ENCODE data around the gene EGR2. TPM values are rescaled to one million over a fixed set of nuclear protein-coding genes. Genes with fewer than 3 reads are reported as not detected.

The EGR2 gene
- total RNA-seq, 4 donors from 2014 or later = 0.78 to 14.6 (median 2.9) TPM

GRCh38 chr10:62819141-62819920, 3.2 kb upstream of the EGR2 start:
- no peak overlapping the region for H3K27ac ChIP-seq
- H3K9me3 ChIP-seq = no peaks in the 10 kb centered on the region
- intact Hi-C loops (cut with DNase I) = loop anchor here (10.0 kb wide), 2 partner anchors 205 to 265 kb away; no protein-coding TSS in a partner anchor
- 37 to 47% methylated on average over 13 to 17 of the region's 19 CpGs for WGBS, 2 donors
- H3K4me1 ChIP-seq = peaks cover 33 to 34% of the 10 kb centered on the region in 2 donors
- H3K27me3 ChIP-seq = no peaks in the 10 kb centered on the region
- peak; percentile 25 to 33 for DNase-seq
- no peaks in the 10 kb centered on the region for H3K36me3 ChIP-seq
- no peak for TF ChIP-seq POLR2A (IDR thresholded peaks at IDR 0.05)
- no peak for TF ChIP-seq CTCF (IDR thresholded peaks at IDR 0.05)
- H3K4me3 ChIP-seq (replicated peaks in 1 of 3) = peak overlapping the region in 1 of 3 donors; percentile 79

GRCh38 chr10:62818426-62819011, 2.4 kb upstream of the EGR2 start:
- TF ChIP-seq POLR2A (IDR thresholded peaks at IDR 0.05) (no peak), CTCF (IDR thresholded peaks at IDR 0.05) (peak in 3 of 6 experiments; percentile 10 to 29 (median 25))
- intact Hi-C loops (cut with DNase I) = loop anchor here (10.0 kb wide), 2 partner anchors 204 to 266 kb away; no protein-coding TSS in a partner anchor
- no peaks in the 10 kb centered on the region for H3K27me3 ChIP-seq
- peak overlapping the region in 1 of 3 donors; percentile 79 for H3K4me3 ChIP-seq (replicated peaks in 1 of 3)
- WGBS, 2 donors = 8 to 9% methylated on average over 20 to 44 of the region's 65 CpGs
- peak overlapping the region in 2 of 3 donors; percentile 72 to 97 for H3K27ac ChIP-seq
- H3K9me3 ChIP-seq = no peaks in the 10 kb centered on the region
- H3K4me1 ChIP-seq = peaks cover 33 to 36% of the 10 kb centered on the region in 2 donors
- no peaks in the 10 kb centered on the region for H3K36me3 ChIP-seq
- DNase-seq = peak; percentile 65 to 76

- peaks cover 33 to 36% of the 10 kb centered on the region in 2 donors for H3K4me1 ChIP-seq
- no peaks in the 10 kb centered on the region for H3K27me3 ChIP-seq
- DNase-seq = peak; percentile 81 to 86
- no peaks in the 10 kb centered on the region for H3K9me3 ChIP-seq
- H3K36me3 ChIP-seq = no peaks in the 10 kb centered on the region
- TF ChIP-seq CTCF (IDR thresholded peaks at IDR 0.05) (peak; percentile 51 to 95 (median 88)), POLR2A (IDR thresholded peaks at IDR 0.05) (peak in 1 of 2 donors; percentile 39)
- peak overlapping the region; percentile 72 to 97 (median 90) for H3K27ac ChIP-seq
- H3K4me3 ChIP-seq (replicated peaks in 1 of 3) = peak overlapping the region; percentile 10 to 79 (median 75)
- WGBS, 2 donors = 1 to 2% methylated on average over 22 to 36 of the region's 51 CpGs
- intact Hi-C loops (cut with DNase I) = loop anchor here (10.0 kb wide), 2 partner anchors 203 to 267 kb away; no protein-coding TSS in a partner anchor
Observed at GRCh38 chr10:62817766-62818425, 1.7 kb upstream of the EGR2 start.

GRCh38 chr10:62817121-62817765, 1.1 kb upstream of the EGR2 start:
- peak; percentile 67 to 73 for DNase-seq
- no peaks in the 10 kb centered on the region for H3K36me3 ChIP-seq
- intact Hi-C loops (cut with DNase I) = loop anchor here (10.0 kb wide), 2 partner anchors 202 to 268 kb away; no protein-coding TSS in a partner anchor
- 0 to 1% methylated on average over 43 to 49 of the region's 49 CpGs for WGBS, 2 donors
- H3K4me3 ChIP-seq (replicated peaks in 1 of 3) = peak overlapping the region; percentile 10 to 79 (median 75)
- no peaks in the 10 kb centered on the region for H3K9me3 ChIP-seq
- H3K27ac ChIP-seq = peak overlapping the region; percentile 72 to 97 (median 90)
- TF ChIP-seq POLR2A (IDR thresholded peaks at IDR 0.05) (no peak), CTCF (IDR thresholded peaks at IDR 0.05) (no peak)
- no peaks in the 10 kb centered on the region for H3K27me3 ChIP-seq
- peaks cover 33 to 36% of the 10 kb centered on the region in 2 donors for H3K4me1 ChIP-seq

Measured in thyroid gland (tissue), 4 donors.